NB4 (cell line): ENCODE data around the gene OTUB2.

ENCODE experiments used
- DNase-seq: peaks from one replicate; pipeline ENCODE4 v3.0.0; 2010; ENCODE audit warnings: low read depth
- H3K4me3 ChIP-seq: one replicate; pipeline ENCODE4 v1.5.1; 2011; ENCODE audit warnings: mild to moderate bottlenecking, low read depth, low read length, moderate library complexity
- MYC ChIP-seq: IDR thresholded peaks from 2 replicates; pipeline ENCODE4 v1.6.1; 2011; ENCODE audit warnings: low read depth, low read length
- POLR2A ChIP-seq: IDR thresholded peaks from 2 replicates; pipeline ENCODE4 v1.6.1; 2011; ENCODE audit warnings: mild to moderate bottlenecking; ENCODE audit not compliant: insufficient read length; ENCODE audit errors: extremely low read depth
- TF ChIP-seq, protein P1 (sequence below): IDR thresholded peaks from one replicate; pipeline ENCODE4 v1.5.1; 2012; ENCODE audit warnings: low read depth, low read length
- TF ChIP-seq, protein P2 (sequence below): IDR thresholded peaks from 2 replicates; pipeline ENCODE4 v1.6.1; 2011; ENCODE audit warnings: low read depth, low read length

Gene OTUB2

DNA sequence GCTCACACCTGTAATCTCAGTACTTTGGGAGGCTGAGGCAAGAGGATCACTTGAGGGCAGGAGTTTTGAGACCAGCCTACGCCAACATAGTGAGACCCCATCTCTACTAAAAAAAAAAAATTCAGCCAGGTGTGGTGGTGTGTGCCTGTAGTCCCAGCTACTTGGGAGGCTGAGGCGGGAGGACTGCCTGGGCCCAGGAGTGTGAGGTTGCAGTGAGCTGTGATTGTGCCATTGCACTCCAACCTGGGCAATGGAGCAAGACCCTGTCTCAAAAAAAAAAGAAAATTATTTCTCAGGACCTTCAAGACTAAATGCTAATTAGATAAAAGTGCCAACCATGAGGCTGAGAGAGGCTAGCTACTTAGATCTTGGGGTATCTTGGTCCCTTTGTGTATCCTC, 23.5 kb downstream of the OTUB2 start:
- no peak for TF ChIP-seq POLR2A
- TF ChIP-seq, protein P1, sequence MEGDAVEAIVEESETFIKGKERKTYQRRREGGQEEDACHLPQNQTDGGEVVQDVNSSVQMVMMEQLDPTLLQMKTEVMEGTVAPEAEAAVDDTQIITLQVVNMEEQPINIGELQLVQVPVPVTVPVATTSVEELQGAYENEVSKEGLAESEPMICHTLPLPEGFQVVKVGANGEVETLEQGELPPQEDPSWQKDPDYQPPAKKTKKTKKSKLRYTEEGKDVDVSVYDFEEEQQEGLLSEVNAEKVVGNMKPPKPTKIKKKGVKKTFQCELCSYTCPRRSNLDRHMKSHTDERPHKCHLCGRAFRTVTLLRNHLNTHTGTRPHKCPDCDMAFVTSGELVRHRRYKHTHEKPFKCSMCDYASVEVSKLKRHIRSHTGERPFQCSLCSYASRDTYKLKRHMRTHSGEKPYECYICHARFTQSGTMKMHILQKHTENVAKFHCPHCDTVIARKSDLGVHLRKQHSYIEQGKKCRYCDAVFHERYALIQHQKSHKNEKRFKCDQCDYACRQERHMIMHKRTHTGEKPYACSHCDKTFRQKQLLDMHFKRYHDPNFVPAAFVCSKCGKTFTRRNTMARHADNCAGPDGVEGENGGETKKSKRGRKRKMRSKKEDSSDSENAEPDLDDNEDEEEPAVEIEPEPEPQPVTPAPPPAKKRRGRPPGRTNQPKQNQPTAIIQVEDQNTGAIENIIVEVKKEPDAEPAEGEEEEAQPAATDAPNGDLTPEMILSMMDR: no peak
- no peak for TF ChIP-seq MYC
- H3K4me3 ChIP-seq: no peak overlapping the region
- no peak for DNase-seq

DNA sequence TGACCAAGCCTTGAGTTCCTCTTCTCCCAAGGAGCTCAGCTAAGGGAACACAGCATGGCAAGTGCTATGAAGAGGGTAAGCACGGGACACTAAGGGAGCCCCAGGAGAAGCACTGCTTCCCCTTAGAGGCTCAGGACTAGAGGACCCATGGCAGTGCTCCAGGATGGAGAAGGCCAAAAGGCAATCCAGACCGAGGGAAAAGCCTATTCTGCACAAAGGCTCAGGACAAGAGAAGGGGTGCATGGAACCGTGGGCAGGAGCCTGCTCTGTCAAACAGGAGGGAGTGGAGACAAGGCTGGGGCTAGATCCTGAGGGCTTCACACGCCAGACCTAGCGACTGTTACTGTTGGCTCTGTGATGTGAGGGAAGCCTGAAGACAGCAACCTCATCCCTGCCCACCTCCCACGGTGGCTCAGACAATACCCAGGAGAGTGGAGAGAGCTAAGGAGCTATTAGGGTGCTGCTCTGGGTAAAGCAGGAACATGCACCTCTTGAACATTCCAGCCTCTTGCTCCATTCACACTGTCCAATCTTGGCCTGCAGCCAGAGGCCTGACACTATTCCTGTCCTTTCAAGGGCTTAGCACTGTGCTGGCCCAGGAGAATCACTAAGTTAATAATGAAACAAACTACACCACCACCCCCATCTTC, 24.2 kb downstream of the OTUB2 start:
- TF ChIP-seq MYC (no peak), POLR2A (no peak)
- TF ChIP-seq, protein P2, sequence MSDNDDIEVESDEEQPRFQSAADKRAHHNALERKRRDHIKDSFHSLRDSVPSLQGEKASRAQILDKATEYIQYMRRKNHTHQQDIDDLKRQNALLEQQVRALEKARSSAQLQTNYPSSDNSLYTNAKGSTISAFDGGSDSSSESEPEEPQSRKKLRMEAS: no peak
- TF ChIP-seq, protein P1: no peak
- no peak overlapping the region for H3K4me3 ChIP-seq
- no peak for DNase-seq

DNA sequence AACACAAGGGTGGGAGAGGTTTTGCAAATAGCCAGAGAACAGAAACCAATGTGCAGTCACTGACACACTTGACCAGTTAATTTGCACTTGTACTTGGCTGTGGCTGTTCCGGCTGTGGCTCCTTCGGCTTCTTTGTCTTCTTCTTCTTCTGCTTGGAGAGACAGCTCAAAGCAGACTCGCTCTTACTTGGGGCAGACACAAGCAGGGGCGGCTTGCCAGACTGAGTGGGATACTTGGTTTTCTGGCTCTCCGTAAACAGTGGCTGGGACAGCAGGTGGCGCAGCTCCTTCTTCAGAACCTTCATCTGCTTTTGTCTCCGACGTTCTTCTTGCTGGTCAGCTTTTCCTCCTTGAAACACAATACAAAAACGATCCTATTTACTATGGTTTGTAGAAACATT, 25.0 kb downstream of the OTUB2 start:
- H3K4me3 ChIP-seq: no peak overlapping the region
- no peak for DNase-seq
- no peak for TF ChIP-seq MYC
- TF ChIP-seq, protein P1: peak; percentile 19

DNA sequence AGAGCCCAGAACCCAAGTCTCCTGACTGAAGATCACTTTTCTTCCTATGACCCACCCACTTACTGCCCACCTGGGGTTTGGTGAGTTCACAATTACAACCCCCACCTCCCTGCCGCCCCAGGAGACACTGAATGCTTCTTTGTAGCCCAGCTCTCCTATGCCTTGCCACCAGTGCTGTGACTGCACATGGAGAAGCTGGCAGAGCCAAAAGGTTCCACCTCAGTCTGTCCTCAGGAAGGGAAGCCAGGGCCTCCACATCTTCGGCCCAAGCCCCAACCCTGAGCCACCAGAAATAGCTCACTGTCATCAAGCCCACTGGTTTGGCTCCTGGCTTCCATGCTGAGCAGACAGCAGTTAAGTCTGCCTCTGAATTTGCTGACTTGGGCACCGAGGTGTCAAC, 25.6 kb downstream of the OTUB2 start:
- H3K4me3 ChIP-seq: no peak overlapping the region
- TF ChIP-seq MYC: no peak
- TF ChIP-seq, protein P1: no peak
- TF ChIP-seq, protein P2: no peak
- DNase-seq: no peak

DNA sequence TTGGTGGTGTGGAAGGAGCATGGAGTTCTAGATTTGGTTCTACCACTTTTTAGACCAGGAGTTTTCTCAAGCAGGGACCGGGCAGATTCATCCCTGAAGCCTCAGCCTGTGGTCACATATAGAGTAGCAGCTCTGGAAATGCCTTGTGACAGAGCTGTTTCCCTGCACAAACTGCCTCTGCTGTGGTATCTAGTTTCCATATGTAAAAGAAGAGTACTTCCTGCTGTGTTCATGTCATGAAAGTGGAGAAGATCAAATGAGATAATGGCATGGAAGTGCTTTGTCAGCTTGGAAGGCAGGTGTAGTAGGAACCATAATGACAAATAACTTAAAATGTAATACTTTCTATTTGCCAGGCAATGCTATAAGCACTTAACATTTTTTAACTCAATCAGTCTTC, 26.1 kb downstream of the OTUB2 start:
- no peak for DNase-seq
- TF ChIP-seq MYC: no peak
- no peak overlapping the region for H3K4me3 ChIP-seq

DNA sequence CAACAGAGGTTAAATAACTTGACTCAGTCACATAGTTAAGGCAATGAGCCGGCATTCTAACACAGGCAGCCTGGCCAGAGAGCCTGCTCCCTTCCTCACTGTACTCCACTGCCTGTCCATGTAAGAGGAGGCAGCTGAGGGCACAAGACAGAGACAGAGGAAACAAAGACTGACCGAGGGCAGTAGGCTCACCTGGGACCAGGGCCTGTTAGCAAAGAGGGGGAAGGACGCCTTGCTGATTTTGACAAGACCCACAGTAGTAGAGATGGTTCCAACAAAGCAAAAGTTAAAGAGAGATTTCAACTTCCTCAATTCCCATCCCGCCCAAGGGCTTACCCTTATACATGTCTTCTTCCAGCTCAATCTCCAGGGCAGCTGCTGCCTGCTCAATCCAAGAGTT, 26.5 kb downstream of the OTUB2 start:
- H3K4me3 ChIP-seq: no peak overlapping the region
- no peak for DNase-seq
- no peak for TF ChIP-seq MYC
- TF ChIP-seq, protein P2: no peak

DNA sequence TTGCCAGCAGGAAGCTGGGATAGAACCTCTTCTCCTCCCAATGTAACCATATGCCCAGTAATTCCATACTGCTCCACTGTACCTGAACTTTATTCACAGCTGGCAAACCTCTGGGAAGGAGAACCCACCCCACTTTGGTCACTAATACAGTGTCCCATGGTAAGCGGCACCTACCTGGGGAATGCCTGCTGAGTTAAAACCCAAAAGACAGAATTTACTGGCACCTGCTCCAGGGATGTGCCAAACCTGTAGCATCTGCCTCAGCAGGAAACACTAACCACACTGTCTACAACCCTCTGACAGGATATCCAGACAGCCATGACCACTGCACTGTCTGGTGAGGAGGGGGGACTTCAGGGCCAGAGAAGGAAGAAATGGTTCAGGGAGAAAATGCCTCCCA, 28.3 kb downstream of the OTUB2 start:
- TF ChIP-seq POLR2A: no peak
- TF ChIP-seq, protein P2: no peak
- no peak for TF ChIP-seq MYC
- TF ChIP-seq, protein P1: no peak
- no peak overlapping the region for H3K4me3 ChIP-seq
- no peak for DNase-seq
